ENCODE results near the gene ACADSB.

DNA sequence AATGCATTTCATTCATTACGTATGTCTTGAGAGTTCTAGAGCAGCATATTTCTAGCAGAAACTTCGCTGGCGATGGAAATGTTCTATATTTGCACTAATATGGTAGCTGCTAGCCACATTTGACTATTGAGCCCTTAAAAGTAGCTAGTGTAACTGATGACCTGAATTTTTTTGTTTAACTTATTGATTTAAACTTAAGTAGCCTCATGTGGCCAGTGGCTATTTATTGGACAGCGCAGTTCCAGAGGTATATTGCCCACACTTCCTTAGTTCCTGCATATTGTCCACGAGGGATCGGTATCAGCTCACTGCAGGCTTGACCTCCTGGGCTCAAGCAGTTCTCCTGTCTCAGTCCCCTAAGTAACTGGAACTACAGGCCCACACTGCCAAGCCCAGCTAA, 24.9 kb upstream of the ACADSB start:
- TF ChIP-seq CTCF (IDR thresholded peaks at IDR 0.05) (no peak), ZFX (IDR thresholded peaks at IDR 0.05; ENCODE audit: borderline replicate concordance) (no peak)

All from 22Rv1 (cell line).